Astrocyte of the cerebellum (primary cell): ENCODE data around the gene CHTF18.
"Not testable (repeated sequence)": the region's sequence is repeated elsewhere in the genome, so short reads cannot be mapped to it uniquely, and the experiment has no call there.

ENCODE experiments used
- DNase-seq: peaks from one replicate; pipeline ENCODE4 v3.0.0-alpha.2; 2011; ENCODE audit warnings: low read depth
- H3K4me3 ChIP-seq: 2 replicates; pipeline ENCODE4 v1.5.1; 2011; ENCODE audit warnings: mild to moderate bottlenecking, low read depth, low read length, moderate library complexity
- in situ Hi-C: cut with HindIII; loops from 2 replicates; pipeline ENCODE4 v1.10.0; 2017; ENCODE audit warnings: low sequenced_read_pairs
- TF ChIP-seq, protein P1 (sequence below): IDR thresholded peaks from 2 replicates; pipeline ENCODE4 v1.5.1; 2012; ENCODE audit warnings: low read length, low read depth, moderate library complexity, mild to moderate bottlenecking; ENCODE audit errors: missing control alignments

CHTF18 gene

DNA sequence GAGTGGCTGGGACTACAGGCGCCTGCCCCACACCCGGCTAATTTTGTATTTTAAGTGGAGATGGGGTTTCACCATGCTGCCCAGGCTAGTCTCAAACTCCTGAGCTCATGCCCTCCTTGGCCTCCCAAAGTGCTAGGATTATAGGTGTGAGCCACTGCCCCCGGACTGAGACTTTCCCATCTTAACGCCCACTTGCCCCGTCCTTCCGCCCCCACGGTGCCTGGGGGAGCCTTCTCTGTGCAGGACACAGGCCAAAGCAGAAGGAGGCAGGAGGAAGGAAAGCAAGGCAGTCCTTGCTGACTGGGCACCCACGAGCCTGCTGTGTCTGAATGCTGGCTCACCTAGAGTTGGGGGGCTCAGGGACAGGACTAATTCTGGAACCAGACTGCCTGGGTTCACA, 29.7 kb downstream of the CHTF18 start:
- TF ChIP-seq, protein P1, sequence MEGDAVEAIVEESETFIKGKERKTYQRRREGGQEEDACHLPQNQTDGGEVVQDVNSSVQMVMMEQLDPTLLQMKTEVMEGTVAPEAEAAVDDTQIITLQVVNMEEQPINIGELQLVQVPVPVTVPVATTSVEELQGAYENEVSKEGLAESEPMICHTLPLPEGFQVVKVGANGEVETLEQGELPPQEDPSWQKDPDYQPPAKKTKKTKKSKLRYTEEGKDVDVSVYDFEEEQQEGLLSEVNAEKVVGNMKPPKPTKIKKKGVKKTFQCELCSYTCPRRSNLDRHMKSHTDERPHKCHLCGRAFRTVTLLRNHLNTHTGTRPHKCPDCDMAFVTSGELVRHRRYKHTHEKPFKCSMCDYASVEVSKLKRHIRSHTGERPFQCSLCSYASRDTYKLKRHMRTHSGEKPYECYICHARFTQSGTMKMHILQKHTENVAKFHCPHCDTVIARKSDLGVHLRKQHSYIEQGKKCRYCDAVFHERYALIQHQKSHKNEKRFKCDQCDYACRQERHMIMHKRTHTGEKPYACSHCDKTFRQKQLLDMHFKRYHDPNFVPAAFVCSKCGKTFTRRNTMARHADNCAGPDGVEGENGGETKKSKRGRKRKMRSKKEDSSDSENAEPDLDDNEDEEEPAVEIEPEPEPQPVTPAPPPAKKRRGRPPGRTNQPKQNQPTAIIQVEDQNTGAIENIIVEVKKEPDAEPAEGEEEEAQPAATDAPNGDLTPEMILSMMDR: no peak
- no peak overlapping the region for H3K4me3 ChIP-seq
- in situ Hi-C loops: no loop called here
- DNase-seq: no peak

DNA sequence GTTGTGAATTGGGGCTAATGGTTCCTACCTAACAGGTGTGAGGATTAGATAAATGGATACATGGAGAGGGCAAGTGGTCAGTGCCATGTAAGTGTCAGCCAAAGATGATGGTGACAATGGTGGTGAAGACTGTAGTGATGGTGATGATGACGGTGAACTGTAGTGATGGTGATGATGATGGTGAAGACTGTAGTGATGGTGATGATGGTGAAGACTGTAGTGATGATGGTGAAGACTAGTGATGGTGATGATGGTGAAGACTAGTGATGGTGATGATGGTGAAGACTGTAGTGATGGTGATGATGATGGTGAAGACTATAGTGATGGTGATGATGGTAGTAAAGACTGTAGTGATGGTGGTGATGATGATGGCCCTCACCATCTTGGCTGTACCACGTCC, 30.2 kb downstream of the CHTF18 start:
- in situ Hi-C loops: no loop called here
- no peak for DNase-seq
- TF ChIP-seq, protein P1: no peak
- no peak overlapping the region for H3K4me3 ChIP-seq

DNA sequence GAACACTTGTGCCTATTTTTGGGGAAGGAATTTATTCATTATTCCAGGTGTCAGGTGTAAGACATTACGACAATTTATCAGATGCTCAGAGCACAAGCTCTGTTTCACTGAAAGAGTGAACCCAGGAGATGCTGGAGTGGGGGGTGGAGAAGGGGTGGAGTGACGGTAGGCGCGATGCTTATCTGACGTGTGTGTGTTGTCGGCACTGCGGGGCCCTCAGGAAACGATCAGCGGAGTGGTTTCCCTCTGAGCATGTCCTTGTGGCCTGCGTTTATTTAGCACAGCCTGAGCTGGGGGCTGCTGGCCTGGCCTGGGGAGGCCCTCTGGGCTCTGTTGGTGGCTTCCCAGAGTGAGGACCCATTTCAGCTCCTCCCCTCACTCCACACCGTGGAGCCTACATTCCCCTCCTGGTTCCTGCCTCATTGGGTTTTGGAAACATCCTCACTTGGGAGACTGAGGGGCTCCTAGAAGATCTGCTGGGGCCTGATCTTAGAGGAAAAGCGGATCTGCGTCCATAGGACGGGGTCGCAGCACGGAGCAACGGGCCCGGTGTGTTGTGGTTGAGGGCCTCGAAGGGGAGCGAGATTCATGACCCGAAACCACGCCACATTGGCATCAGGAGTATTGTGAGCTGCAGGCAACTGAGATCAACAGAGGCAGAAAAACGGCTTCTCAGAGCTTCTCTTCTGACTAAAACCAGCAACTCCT, 31.1 kb downstream of the CHTF18 start:
- DNase-seq: no peak
- in situ Hi-C loops: no loop called here
- H3K4me3 ChIP-seq: no peak overlapping the region
- TF ChIP-seq, protein P1: no peak

DNA sequence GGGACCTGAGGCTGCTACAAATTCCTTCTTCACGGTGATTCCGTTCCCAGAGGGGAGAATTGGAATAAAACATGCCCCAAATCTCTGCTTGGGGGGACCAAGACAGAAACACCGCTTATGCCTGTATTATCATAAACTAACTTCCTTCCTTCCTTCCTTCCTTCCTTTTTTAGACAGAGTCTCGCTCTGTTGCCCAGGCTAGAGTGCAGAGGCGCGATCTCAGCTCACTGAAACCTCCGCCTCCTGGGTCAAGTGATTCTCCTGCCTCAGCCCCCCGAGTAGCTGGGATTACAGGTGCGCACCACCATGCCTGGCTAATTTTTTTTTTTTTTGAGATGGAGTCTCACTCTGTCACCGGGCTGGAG, 31.6 kb downstream of the CHTF18 start:
- DNase-seq, H3K4me3 ChIP-seq, in situ Hi-C loops: not testable (repeated sequence)

DNA sequence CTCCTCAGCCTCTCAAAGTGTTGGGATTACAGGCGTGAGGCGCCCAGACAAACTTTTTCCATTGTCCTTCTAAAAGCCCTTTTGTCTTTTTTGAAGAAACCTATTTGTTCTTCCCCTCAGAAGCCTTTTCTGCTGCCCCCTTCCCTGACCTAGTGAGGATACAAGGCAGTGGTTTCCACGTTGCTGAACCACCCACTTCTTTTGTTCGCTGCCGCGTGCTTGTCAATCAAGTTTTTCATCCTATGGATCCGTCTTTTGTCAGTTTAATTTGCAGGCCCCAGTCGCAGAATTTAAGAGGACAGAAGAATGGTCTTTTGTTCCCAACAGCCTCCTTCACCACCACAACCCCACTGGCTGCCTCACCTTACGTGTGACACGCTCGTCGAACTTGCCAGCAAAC, 32.3 kb downstream of the CHTF18 start:
- DNase-seq: no peak
- no peak overlapping the region for H3K4me3 ChIP-seq
- in situ Hi-C loops: no loop called here
- TF ChIP-seq, protein P1: no peak

DNA sequence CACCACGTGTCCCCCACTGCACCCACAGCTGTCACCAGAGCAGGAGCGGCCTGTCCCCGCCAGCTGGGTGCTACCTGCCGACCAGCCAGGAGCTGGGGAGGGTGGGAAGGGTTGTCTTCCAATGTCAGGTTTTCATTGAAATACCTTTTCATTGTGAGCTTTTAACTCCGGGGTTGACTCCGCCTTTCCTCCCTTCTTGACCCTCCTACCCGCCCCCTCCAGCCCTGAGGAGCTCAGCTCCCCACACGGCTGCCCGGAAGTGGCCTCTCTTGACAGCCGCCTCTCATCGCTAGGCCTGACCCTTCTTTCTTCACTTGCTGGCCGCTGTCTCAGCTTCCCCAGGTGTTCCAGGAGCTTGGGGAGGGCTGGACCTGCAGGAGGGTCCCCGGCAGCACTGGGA, 33.3 kb downstream of the CHTF18 start:
- in situ Hi-C loops: no loop called here
- no peak for DNase-seq
- TF ChIP-seq, protein P1: no peak

DNA sequence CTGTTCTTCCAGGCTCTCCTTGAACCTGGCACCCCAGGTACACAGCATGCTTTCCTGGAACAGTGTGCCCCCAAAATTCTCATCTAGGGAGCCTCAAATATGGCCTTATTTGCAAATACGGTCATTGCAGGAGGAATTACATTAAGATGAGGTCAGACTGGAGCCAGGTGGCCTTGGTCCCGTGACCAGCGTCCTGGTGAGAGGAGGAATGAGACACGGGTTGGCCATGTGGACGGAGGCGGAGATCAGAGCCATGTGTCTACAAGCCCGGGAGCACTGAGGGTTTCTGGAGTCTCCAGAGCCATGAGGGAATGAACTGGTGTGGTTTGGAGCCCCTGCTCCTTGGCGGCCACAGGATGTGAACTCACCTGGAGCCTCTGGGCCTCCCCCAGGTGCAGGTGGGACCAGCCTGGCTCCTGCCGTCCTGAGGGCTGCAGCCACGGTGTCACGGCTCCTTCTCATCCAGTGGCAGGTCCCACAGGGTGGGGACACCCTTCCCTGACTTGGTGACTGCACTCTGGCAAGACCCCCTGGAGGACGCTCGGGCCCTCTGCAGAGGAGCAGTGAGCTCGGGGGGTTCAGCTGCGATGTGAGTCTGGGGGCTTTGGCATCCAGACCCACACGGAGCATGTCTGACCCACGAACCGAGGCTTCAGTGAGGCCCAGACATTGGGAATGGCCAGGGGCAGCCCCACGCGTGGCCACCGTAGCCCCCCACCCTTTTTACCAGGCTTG, 33.9 kb downstream of the CHTF18 start:
- in situ Hi-C loops: no loop called here
- DNase-seq: no peak
- no peak overlapping the region for H3K4me3 ChIP-seq
- TF ChIP-seq, protein P1: no peak

More for the DNA sequence above, 33.3 kb downstream of the CHTF18 start:
- no peak overlapping the region for H3K4me3 ChIP-seq
